Body of pancreas (tissue), 4 donors: ENCODE data around the gene ACACB.

ENCODE experiments used
- CTCF ChIP-seq, 7 experiments: fragments of 450-650 bp in 4 of 7; fragments of 200-600 bp in 3 of 7; sonication (generic) in 3 of 7; IDR thresholded peaks; one replicate each; pipeline ENCODE4 v1.5.1; 2016 to 2019; ENCODE audit warnings: antibody characterized with exemption in 7 of 7
- POLR2A ChIP-seq, 3 donors: fragments of 450-650 bp; IDR thresholded peaks; one replicate each; pipeline ENCODE4 v1.6.1; 2016; ENCODE audit warnings: antibody characterized with exemption in 3 of 3, mild to moderate bottlenecking in 2 of 3

- TF ChIP-seq CTCF (IDR thresholded peaks at IDR 0.05) (no peak), POLR2A (IDR thresholded peaks at IDR 0.05) (no peak)
These were observed 139.0 kb downstream of the ACACB start for GRCh38 chr12:109255377-109255776.
